ENCODE results near the gene HOXD3. TPM values are rescaled to one million over a fixed set of nuclear protein-coding genes. Genes with fewer than 3 reads are reported as not detected.

Gene HOXD3
- total RNA-seq = 0.27 TPM
- long read RNA-seq = 0 reads

- intact Hi-C loops (cut with micrococcal nuclease) = no loop called here
- ATAC-seq (no peak), DNase-seq (no peak)
These were observed at the start of gene HOXD3 for GRCh38 chr2:176156807-176157498. TSS of gene HOXD3 (plus strand) at chr2:176157307. CDS start at chr2:176169115, 11,808 bp downstream.

- intact Hi-C loops (cut with micrococcal nuclease) = no loop called here
- ATAC-seq = no peak
- DNase-seq = no peak
These were observed 49.4 kb upstream of the HOXD3 start for GRCh38 chr2:176107731-176108181.

DNA sequence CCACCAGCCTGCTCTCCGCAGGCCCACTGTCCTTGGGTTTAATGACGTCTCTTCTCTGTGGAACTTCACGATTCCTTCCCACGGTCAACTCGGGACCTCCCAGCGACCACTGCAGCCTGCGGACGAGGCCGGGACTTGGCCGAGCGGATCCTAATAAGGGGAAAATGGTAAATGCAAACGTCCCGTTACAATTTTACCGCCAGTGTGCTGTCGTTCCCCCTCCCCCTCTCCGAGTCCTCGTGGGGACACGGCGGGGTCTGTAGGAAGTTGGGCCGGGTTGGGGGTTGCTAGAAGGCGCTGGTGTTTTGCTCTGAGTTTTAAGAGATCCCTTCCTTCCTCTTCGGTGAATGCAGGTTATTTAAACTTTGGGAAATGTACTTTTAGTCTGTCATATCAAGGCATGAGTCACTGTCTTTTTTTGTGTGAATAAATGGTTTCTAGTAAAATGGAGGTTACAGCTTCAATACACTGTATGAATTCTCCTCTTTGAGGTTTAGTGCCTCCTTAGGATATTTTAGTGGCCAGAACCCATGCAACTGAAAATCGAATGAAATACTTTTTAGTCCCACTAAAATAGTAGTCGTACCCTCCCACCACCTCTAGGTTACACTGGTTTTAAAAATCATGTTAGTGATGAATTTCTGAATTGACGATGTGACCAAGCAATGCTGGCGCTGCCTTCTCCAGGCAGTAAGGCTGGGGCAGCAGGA is 47.8 kb upstream of the HOXD3 start:
- DNase-seq (no peak), ATAC-seq (no peak)
- intact Hi-C loops (cut with micrococcal nuclease) = no loop called here

- DNase-seq = no peak
- intact Hi-C loops (cut with micrococcal nuclease) = no loop called here
- ATAC-seq = no peak
These were observed 47.2 kb upstream of the HOXD3 start for GRCh38 chr2:176109946-176110345.

DNA sequence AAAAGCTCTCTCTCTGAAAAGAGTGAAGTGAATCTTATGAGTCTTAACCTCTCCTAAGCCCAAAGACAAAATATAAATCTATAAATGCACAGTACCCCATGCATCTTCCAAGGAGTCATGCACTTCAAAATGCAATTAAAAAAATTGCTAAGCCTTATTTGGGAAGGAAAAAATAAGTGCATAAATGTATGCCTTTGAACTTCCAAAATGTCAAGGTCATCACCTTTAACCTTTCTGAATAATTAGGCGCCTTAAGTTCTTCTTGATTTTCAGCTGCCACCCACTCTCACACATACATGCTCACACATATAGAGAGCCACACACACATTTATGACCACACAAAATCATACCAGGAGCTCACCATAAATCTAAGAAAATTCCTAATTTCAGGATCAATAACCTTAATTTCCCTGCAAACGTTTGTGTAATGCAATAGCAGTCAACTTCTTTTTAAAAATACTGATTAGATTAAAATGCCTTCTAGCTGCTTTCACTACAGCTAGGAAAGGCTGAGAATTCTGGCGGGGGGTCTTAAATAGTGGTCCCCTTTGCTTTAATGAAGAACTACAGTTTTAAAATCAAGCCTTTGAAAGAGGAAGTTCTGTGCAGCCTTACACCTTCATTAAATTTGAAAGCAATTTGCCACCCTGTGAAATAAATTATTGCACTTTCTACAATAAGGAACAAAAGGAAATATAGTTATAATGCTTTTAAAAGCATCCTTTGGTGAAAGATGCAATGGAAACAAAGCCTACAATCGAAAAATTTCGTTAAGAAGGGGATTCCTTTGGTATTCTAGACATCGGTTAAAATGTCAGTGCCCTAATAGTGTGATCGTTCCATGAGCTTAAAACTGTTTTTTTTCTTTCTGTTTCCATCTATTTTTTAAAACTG is 46.4 kb upstream of the HOXD3 start:
- DNase-seq (no peak), ATAC-seq (no peak)
- intact Hi-C loops (cut with micrococcal nuclease) = no loop called here

GRCh38 chr2:176111309-176111663 is 45.8 kb upstream of the HOXD3 start:
- DNase-seq (no peak), ATAC-seq (no peak)
- intact Hi-C loops (cut with micrococcal nuclease) = no loop called here

DNA sequence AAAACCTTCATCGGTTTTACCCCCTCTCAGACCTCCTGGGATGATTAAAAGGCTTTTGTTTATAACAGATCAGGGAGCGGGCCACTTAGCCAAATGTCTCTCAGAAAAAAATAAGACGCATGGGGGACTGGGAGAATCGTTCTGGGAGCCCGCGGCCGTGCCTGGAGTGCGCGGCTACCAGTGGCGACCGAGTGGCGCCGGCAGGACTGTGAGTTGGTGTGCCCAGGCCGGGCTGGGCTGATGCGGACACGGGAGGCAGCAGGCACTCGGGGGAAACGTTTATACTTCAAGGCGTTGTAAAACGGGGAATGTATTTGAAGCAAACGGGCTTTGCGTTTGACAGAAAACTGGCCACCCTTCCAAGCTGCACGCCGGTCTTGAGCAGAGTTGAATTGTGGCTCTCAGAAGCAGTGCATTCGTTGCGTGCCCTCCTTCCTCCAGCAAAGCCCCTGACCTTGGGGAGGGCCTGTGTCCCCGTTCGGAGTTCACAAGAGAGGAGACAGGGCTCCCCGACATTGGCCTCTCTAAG is 45.2 kb upstream of the HOXD3 start:
- intact Hi-C loops (cut with micrococcal nuclease) = no loop called here
- no peak for ATAC-seq
- no peak for DNase-seq

- DNase-seq (no peak), ATAC-seq (no peak)
- intact Hi-C loops (cut with micrococcal nuclease) = no loop called here
These were observed 44.5 kb upstream of the HOXD3 start for GRCh38 chr2:176112375-176113302.

DNA sequence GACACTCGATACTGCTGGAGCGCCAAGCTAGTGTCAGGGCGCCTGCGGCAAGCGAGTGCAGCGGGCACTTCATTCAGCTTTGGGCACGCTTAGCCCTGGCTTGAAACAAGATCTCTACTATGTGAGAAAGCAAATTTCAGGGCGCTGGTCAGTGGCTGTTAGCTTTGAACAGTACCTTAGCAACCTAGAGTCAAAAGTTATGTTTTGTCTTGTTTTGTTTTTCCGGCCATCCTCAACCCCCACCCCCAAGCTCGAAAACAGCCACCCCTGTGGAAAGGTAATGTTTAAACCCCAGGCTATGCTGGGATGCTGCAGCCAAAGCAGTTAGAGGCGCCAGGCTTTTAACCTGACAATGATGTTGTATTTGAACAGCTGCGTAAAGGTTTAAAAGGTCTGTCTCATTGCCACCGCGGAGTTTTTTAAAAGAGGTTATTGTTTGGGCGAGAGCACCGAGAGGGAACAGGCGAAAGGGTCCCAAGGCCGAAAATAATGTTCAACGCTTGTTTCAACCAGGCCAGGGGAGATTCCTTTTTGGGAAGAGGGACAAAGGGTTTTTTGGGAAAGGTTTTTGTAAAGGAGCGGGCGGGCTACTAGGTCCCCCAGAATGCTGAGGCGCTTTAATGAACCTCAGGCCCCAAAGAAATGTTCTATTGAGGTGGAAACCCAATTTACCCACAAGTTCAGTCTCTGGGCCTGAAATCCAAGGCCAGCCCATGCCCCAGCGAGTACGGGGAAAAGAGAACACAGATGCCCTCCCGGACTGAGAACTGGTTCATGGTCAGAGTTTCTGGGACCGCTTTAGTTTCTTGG is 42.8 kb upstream of the HOXD3 start:
- intact Hi-C loops (cut with micrococcal nuclease) = no loop called here
- DNase-seq = no peak
- no peak for ATAC-seq

DNA sequence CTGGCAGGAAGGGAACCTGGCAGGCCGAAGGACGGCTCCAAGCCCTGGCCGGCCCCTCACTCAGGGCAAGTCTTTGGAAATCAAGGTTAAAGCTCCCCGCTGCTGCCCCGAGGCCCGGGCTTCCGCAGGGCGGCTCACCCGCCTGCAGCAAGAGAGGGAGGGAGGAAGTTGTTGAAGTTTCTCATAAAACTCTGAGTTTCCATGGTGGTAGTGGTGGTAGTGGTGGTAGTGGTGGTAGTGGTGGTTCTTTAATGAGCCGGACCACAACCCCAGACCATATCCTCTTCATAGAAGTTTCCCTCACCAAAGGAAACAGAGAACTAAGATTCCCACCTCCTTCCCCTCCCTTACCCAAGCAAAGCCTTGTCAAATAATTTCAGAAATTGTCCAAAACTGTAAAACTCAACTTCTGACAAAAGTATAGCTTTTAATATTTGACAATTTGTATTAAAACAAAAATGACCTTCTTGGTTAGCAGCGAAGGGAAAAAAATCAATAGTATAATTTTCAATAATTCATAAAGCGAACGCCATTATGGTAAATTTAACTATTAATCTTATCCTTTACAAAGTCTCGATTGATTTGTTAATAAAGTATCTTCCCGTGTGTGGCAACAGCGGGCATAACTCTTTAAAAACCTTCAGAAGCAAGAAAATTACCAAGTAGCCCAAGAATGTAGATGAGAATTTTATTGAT is 42.0 kb upstream of the HOXD3 start:
- DNase-seq = no peak
- intact Hi-C loops (cut with micrococcal nuclease) = no loop called here
- ATAC-seq = no peak

GRCh38 chr2:176115883-176116813 is 41.0 kb upstream of the HOXD3 start, which contains the start of gene HOXD10:
TSS of gene HOXD10 (plus strand) at chr2:176116778. CDS start at chr2:176116834, 56 bp downstream.
- no peak for ATAC-seq

DNA sequence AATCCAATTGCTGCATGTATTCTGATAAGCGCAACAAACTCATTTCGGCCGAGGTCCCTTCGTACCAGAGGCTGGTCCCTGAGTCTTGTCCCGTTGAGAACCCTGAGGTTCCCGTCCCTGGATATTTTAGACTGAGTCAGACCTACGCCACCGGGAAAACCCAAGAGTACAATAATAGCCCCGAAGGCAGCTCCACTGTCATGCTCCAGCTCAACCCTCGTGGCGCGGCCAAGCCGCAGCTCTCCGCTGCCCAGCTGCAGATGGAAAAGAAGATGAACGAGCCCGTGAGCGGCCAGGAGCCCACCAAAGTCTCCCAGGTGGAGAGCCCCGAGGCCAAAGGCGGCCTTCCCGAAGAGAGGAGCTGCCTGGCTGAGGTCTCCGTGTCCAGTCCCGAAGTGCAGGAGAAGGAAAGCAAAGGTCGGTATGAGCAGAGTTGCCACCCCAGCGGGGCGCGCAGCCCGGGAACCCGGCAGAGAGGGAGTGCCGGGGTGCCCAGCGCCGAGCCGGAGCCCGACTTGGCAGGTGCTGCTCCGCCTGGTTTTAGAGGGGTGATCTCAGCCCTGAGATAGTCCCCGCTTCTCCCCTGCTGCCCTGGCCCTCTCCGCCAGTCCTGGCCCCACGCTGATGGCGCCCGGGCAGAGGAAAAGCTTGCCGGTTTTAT is 39.8 kb upstream of the HOXD3 start:
- intact Hi-C loops (cut with micrococcal nuclease) = no loop called here
- no peak for ATAC-seq
- DNase-seq = no peak

More at GRCh38 chr2:176115883-176116813, 41.0 kb upstream of the HOXD3 start, which contains the start of gene HOXD10:
- no peak for DNase-seq
- intact Hi-C loops (cut with micrococcal nuclease) = no loop called here

DNA sequence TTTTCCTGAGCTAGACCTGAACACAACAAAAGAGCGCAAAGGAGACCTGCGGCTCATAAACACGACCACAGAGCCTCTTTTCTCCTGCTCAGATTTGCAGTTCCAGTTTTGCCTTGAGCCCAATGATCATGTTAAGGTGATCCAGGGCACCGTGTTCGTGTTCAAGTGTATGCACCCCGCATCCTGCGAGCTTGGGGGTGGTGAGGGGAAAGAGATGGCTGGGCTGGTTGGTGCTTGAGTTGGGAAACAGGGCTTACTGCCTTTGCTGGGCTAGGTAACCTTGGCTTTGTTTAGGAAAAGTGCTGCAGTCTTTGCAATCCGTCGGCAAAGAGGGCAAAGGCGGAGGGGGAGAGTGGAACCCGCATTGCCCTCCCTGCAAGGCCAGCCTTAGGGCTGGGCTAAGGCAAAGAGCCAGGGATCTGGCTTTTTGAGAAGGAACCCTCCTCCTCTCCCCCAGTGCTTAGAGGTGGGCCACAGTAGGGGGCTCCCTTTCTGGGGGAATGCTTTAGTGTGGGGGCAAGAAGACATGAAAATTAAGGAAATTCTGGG is 39.2 kb upstream of the HOXD3 start:
- ATAC-seq (no peak), DNase-seq (no peak)
- intact Hi-C loops (cut with micrococcal nuclease) = no loop called here

GRCh38 chr2:176118601-176119339 is 38.3 kb upstream of the HOXD3 start:
- intact Hi-C loops (cut with micrococcal nuclease) = no loop called here
- ATAC-seq (no peak), DNase-seq (no peak)

All from left ventricle myocardium superior (tissue), 1 donor.